Subcutaneous abdominal adipose tissue (tissue), 5 donors: ENCODE data around the gene CNTFR.

Experiments used
- H3K27ac ChIP-seq: one replicate; pipeline ENCODE4 v1.7.0; 2013; ENCODE audit warnings: low read depth, mild to moderate bottlenecking, inconsistent platforms, low read length, moderate library complexity
- H3K27me3 ChIP-seq, 5 donors: one replicate each; pipeline ENCODE4 v1.7.0; 2013; ENCODE audit warnings: low read length in 5 of 5, inconsistent platforms in 1 of 5; ENCODE audit not compliant: control insufficient read depth in 5 of 5, insufficient read depth in 4 of 5
- H3K36me3 ChIP-seq, 5 donors: one replicate each; pipeline ENCODE4 v1.7.0; 2013; ENCODE audit warnings: low read length in 5 of 5; ENCODE audit not compliant: control insufficient read depth in 5 of 5, insufficient read depth in 5 of 5
- H3K4me1 ChIP-seq, 5 donors: one replicate each; pipeline ENCODE4 v1.7.0; 2013; ENCODE audit warnings: low read length in 5 of 5, mild to moderate bottlenecking in 3 of 5, moderate library complexity in 1 of 5; ENCODE audit not compliant: control insufficient read depth in 5 of 5, insufficient read depth in 5 of 5
- H3K4me3 ChIP-seq, 5 donors: one replicate each; pipeline ENCODE4 v1.7.0; 2013; ENCODE audit warnings: low read length in 5 of 5, low read depth in 1 of 5
- H3K9ac ChIP-seq, 5 donors: one replicate each; pipeline ENCODE4 v1.7.0; 2013; ENCODE audit warnings: low read length in 5 of 5, mild to moderate bottlenecking in 4 of 5, moderate library complexity in 3 of 5
- H3K9me3 ChIP-seq, 5 donors: one replicate each; pipeline ENCODE4 v1.7.0; 2013; ENCODE audit warnings: low read length in 5 of 5; ENCODE audit not compliant: control insufficient read depth in 5 of 5
- donor health status: healthy.
- donor health status: healthy.
- donor health status: healthy.
- donor health status: healthy.
- donor health status: healthy.

CNTFR gene

DNA sequence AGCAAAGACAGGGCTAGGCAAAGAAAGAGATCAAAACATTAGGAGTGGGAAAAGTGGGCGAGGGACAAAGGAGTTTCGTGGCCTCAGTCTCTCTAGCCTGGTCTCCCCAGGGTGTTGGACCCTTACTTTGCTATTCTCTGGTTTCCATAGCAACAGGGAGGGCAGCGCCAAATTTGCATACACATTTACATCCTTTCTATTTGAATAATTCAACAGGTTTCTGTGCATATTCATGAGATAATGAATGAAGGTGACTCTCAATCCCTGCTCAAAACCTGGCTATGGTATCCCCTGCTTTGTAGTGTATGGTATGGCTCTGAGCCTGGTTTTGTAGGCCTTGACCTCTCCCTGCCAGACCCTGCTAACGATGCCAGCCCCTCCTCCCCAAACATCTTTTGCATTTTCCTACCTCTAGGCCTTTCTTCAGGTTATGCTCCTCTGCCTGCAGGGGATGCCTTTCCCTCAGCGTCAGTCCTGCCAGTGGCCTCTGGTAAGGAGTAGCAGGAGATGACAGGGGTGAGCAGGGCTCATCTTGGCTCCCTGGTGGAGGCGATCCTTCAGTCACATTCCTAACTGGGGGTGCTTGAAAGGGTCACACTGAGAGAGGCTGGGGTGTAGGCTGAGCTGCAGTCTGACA lies 12.5 kb upstream of the CNTFR start:
- Histone ChIP-seq H3K9ac (no peak overlapping the region), H3K4me1 (peaks cover 3 to 22% (median 17%) of the 10 kb centered on the region in 5 donors), H3K36me3 (no peaks in the 10 kb centered on the region), H3K27ac (no peak overlapping the region), H3K4me3 (no peak overlapping the region), H3K27me3 (peaks cover 0 to 4% (median 0%) of the 10 kb centered on the region in 5 donors), H3K9me3 (no peaks in the 10 kb centered on the region)

- Histone ChIP-seq H3K4me1 (peaks cover 6 to 34% (median 29%) of the 10 kb centered on the region in 5 donors), H3K9ac (no peak overlapping the region), H3K27me3 (peaks cover 0 to 4% (median 0%) of the 10 kb centered on the region in 5 donors), H3K36me3 (no peaks in the 10 kb centered on the region), H3K4me3 (no peak overlapping the region), H3K27ac (no peak overlapping the region), H3K9me3 (no peaks in the 10 kb centered on the region)
Observed at GRCh38 chr9:34600908-34601307, 11.4 kb upstream of the CNTFR start.

DNA sequence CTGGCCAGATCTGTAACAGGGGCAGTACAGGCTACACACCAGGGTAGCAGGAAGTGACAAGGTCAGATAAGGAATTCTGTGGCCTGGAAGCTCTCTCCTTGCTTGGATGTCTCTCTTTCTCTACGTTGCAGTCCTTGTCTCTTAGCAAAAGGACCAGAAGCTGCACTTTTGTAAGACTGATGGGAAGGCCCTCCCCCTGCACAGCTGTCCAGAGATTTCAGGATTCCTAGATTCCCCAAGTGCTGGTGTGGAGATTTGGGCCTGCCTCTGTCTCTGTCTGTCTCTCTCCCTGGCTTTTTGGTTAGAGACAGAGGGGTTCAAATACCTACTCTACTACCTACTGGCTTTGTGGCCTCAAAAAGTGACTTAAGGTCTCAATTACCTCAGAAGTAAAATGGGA lies 10.0 kb upstream of the CNTFR start:
- H3K4me3 ChIP-seq, result no peak overlapping the region
- H3K36me3 ChIP-seq, result no peaks in the 10 kb centered on the region
- peaks cover 6 to 42% (median 36%) of the 10 kb centered on the region in 5 donors for H3K4me1 ChIP-seq
- peak overlapping the region in 1 of 5 donors; percentile 49 for H3K9ac ChIP-seq
- H3K27ac ChIP-seq, result no peak overlapping the region
- no peaks in the 10 kb centered on the region for H3K27me3 ChIP-seq
- no peaks in the 10 kb centered on the region for H3K9me3 ChIP-seq

DNA sequence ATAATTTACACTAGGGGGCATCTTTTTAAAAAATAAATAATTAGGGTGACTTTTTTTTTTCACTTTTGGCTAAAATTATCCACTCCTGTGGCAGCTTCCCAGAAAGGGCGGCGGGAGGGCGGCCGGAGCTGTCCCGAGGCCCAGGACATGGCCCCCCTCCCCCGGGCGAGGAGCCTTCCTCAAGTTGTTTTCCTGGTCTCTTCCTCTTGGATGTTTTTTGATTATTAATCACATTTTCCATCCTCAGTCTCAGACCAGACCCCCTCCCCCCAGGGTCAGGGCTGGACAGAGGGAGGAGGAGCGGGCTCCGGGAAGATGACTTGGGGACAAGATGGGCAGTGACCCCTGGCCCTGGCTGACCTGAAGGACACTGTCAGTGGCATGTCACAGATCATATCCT lies 4.7 kb upstream of the CNTFR start:
- Histone ChIP-seq H3K27me3 (peaks cover 0 to 8% (median 4%) of the 10 kb centered on the region in 5 donors), H3K4me3 (no peak overlapping the region), H3K9me3 (no peaks in the 10 kb centered on the region), H3K4me1 (peaks cover 5 to 81% (median 73%) of the 10 kb centered on the region in 5 donors), H3K36me3 (no peaks in the 10 kb centered on the region), H3K27ac (peak overlapping the region; percentile 95), H3K9ac (peak overlapping the region in 3 of 5 donors; percentile 4 to 74 (median 11))

DNA sequence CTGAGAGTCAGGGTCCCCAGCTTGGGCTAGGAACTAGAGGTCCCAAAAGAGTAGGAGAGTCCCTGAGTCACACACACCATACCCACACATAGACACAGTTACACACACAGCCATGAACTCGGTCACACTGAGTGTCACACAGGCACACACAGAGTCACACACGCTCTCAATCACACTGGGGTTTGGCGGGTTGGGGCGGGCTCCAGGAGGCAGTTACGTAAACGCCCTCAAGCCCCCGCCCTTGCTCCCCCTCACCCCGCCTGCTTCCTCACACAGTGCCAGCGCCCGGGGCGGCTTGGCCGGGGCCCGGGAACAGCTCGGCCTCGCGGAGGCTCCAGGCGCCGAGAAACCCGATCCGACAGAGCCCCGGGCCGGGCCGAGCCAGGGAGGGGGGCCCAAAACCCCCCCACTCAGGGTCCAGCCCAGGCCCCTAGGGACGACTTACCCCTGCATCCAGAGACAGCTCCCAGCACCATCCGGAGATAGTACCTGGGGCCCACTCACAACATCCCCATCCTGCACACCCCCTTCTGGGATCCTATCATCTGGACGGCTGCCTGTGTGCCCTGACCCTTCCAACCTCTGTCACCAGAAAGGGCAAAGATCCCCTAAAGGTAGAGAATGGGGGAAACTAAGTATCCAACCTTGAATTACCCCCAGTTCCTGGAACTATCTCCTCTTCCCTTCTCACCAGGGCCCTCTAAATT lies 3.5 kb upstream of the CNTFR start:
- Histone ChIP-seq H3K4me1 (peaks cover 7 to 92% (median 82%) of the 10 kb centered on the region in 5 donors), H3K9me3 (no peaks in the 10 kb centered on the region), H3K4me3 (no peak overlapping the region), H3K27me3 (peaks cover 0 to 13% (median 12%) of the 10 kb centered on the region in 5 donors), H3K9ac (peak overlapping the region in 4 of 5 donors; percentile 21 to 74 (median 59)), H3K36me3 (no peaks in the 10 kb centered on the region), H3K27ac (peak overlapping the region; percentile 95)

- peaks cover 0 to 17% (median 12%) of the 10 kb centered on the region in 5 donors for H3K27me3 ChIP-seq
- no peaks in the 10 kb centered on the region for H3K9me3 ChIP-seq
- H3K4me1 ChIP-seq, result peaks cover 5 to 92% (median 86%) of the 10 kb centered on the region in 5 donors
- no peaks in the 10 kb centered on the region for H3K36me3 ChIP-seq
- H3K9ac ChIP-seq, result peak overlapping the region in 3 of 5 donors; percentile 31 to 85 (median 73)
- H3K27ac ChIP-seq, result peak overlapping the region; percentile 95
- peak overlapping the region in 4 of 5 donors; percentile 6 to 71 (median 55) for H3K4me3 ChIP-seq
Observed at GRCh38 chr9:34591917-34592866, 2.7 kb upstream of the CNTFR start.

DNA sequence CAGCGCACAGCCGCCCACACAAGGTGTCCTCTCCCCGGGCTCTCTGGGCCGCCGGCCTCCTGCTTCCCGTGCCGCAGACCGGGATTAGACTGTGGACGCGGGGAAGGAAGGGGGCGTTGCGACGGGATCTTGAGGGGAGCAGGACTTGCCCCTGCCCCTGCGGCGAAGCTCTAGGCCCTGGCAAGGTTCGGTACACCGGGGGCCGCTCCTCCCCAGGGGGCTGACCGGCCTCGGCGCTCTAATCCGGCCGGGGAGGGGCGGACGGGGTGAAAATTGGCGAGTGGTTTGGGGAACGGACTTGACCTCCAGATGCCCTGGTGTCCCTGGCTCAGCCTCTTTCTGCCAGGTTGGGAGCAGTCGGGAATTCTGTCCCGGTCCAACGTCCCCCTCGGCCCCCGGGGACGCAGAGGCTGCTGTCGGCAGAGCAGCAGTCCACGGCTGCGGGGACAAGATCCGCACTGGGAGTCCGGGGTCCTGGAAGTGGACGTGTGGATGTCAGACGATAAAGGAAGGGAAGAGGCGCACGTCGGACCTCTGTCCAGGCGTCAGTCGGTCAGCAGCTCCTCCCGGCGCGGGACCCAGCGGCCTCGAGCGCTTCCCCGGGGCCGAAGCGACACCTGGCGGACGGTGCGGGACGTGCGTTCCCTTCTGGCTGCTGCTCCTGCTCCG lies 1.9 kb upstream of the CNTFR start:
- peaks cover 0 to 18% (median 12%) of the 10 kb centered on the region in 5 donors for H3K27me3 ChIP-seq
- H3K9ac ChIP-seq, result peak overlapping the region; percentile 19 to 85 (median 49)
- peak overlapping the region; percentile 95 for H3K27ac ChIP-seq
- H3K36me3 ChIP-seq, result no peaks in the 10 kb centered on the region
- no peaks in the 10 kb centered on the region for H3K9me3 ChIP-seq
- peaks cover 4 to 92% (median 85%) of the 10 kb centered on the region in 5 donors for H3K4me1 ChIP-seq
- peak overlapping the region; percentile 44 to 71 (median 66) for H3K4me3 ChIP-seq

DNA sequence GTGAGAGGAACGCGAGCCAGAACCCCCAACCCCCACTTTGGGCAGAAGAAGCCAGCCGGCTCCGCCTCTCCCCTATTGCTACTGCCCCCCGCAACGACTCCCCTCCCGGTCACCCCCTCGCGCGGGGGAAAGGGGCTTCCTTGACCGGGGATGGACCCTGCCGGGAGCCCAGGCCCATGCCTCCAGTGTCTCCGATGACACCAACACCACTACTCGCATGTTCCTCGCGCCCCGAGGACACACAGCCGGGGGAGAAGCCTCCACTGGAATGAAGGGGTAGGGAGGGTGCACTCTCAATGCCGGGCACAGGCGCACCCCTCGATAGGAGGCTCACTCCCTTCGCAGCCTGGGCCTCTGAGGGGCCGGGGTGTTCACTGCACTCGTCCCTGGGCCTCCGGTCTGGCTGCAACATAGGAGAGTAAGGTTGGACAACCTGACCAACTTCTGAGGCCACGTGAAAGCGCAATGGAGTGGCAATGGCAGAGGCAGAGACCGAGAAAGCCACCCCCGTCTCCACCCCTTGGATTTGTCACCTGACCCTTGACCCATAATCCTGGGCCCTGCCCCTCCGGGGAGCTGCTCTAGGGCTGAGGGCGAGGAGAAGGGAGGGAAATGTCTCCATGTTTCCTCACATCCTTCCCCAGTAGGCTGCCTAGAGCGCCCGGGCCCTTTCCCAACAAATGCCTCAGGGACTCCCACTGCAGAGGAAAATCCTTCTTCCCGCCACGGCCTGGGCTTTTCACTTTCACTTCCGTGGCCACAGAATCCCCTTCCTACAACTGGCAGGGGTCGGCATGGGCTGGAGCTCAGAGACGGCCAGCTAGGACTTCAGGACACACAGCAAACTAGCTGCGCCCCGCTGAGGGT lies 1.1 kb upstream of the CNTFR start:
- Histone ChIP-seq H3K9ac (peak overlapping the region; percentile 19 to 85 (median 70)), H3K9me3 (no peaks in the 10 kb centered on the region), H3K27ac (peak overlapping the region; percentile 95), H3K27me3 (peaks cover 0 to 23% (median 19%) of the 10 kb centered on the region in 5 donors), H3K4me3 (peak overlapping the region; percentile 44 to 71 (median 66)), H3K4me1 (peaks cover 4 to 94% (median 87%) of the 10 kb centered on the region in 5 donors), H3K36me3 (no peaks in the 10 kb centered on the region)
